AG04449 (cell line): ENCODE results near the gene IL12RB1.

Source experiments
- CTCF ChIA-PET: fragments of 350-600 bp; formaldehyde crosslinking; extraction: SDS; loops from one replicate; lab custom pipeline; 2021; ENCODE audit warnings: antibody characterized with exemption; lab: Yijun Ruan, JAX
- POLR2A ChIA-PET: fragments of 400-600, 350-600 bp; formaldehyde crosslinking; extraction: SDS; loops from one replicate; lab custom pipeline; 2020; ENCODE audit warnings: antibody characterized with exemption, inconsistent platforms; lab: Yijun Ruan, JAX
- DNase-seq: peaks from one replicate; pipeline ENCODE4 v3.0.0-alpha.2; 2010; ENCODE audit warnings: low read depth, low spot score
- H3K4me3 ChIP-seq: 2 replicates; pipeline ENCODE4 v1.5.1; 2011; ENCODE audit warnings: low read depth, mild to moderate bottlenecking, control low read depth, low read length
- CTCF ChIP-seq: IDR thresholded peaks from one replicate; pipeline ENCODE4 v1.5.1; 2011; ENCODE audit warnings: mild to moderate bottlenecking, moderate library complexity, low read length, control low read depth, inconsistent platforms; ENCODE audit not compliant: insufficient read depth; ENCODE audit errors: missing control alignments

The IL12RB1 gene

GRCh38 chr19:18063463-18063862 is 23.3 kb downstream of the IL12RB1 start:
- ChIA-PET CTCF (interaction anchor here (0.9 to 1.7 kb wide), 3 partner anchors 56 to 129 kb away, joined by 3 to 6 read pairs (median 3); no protein-coding TSS in a partner anchor), POLR2A (no interaction called here)
- TF ChIP-seq CTCF, result no peak
- H3K4me3 ChIP-seq, result no peak overlapping the region
- DNase-seq, result no peak

- ChIA-PET POLR2A (no interaction called here), CTCF (interaction anchor here (0.7 to 10.4 kb wide), 12 partner anchors 9 to 635 kb away, joined by 3 to 229 read pairs (median 4); partner anchors contain the start of gene ARRDC2)
- DNase-seq, result no peak
- H3K4me3 ChIP-seq, result no peak overlapping the region
- TF ChIP-seq CTCF, result no peak
Measured at GRCh38 chr19:18062028-18062427, 24.7 kb downstream of the IL12RB1 start.

- no peak overlapping the region for H3K4me3 ChIP-seq
- no peak for DNase-seq
- no peak for TF ChIP-seq CTCF
- CTCF ChIA-PET, result interaction anchor here (1.0 to 10.4 kb wide), 14 partner anchors 9 to 192 kb away, joined by 3 to 229 read pairs (median 4); partner anchors contain the start of gene ARRDC2
- POLR2A ChIA-PET, result no interaction called here
Measured at GRCh38 chr19:18060472-18060871, 26.3 kb downstream of the IL12RB1 start.

- TF ChIP-seq CTCF, result no peak
- POLR2A ChIA-PET, result no interaction called here
- H3K4me3 ChIP-seq, result no peak overlapping the region
- CTCF ChIA-PET, result interaction anchor here (1.0 to 10.4 kb wide), 21 partner anchors 8 to 192 kb away, joined by 3 to 229 read pairs (median 7); partner anchors contain the start of genes ARRDC2 and IL12RB1
- no peak for DNase-seq
Measured at GRCh38 chr19:18059902-18060301, 26.8 kb downstream of the IL12RB1 start.

GRCh38 chr19:18059297-18059696 is 27.4 kb downstream of the IL12RB1 start:
- ChIA-PET POLR2A (no interaction called here), CTCF (interaction anchor here (0.7 to 10.4 kb wide), 27 partner anchors 8 to 200 kb away, joined by 3 to 229 read pairs (median 5); partner anchors contain the start of genes ARRDC2, IL12RB1 and RPL18A)
- DNase-seq, result no peak
- no peak for TF ChIP-seq CTCF
- no peak overlapping the region for H3K4me3 ChIP-seq

- TF ChIP-seq CTCF, result peak; percentile 93
- POLR2A ChIA-PET, result no interaction called here
- H3K4me3 ChIP-seq, result peak overlapping the region; percentile 30
- CTCF ChIA-PET, result interaction anchor here (0.7 to 10.4 kb wide), 27 partner anchors 9 to 199 kb away, joined by 3 to 229 read pairs (median 5); partner anchors contain the start of genes ARRDC2, IL12RB1 and RPL18A
- no peak for DNase-seq
Measured at GRCh38 chr19:18058208-18059009, 28.3 kb downstream of the IL12RB1 start.
